Nephron (organoid): Measurements from ENCODE around the gene DDR1.
A peak's percentile ranks its signal among the peaks of the same experiment; 100 is the strongest.
"Not testable (repeated sequence)": the region's sequence is repeated elsewhere in the genome, so short reads cannot be mapped to it uniquely, and the experiment has no call there.

Experiments used
- H3K27ac Mint-ChIP-seq, 3 experiments: 2 replicates each; pipeline ENCODE4 v1.8.0; 2020; ENCODE audit warnings: mixed read lengths in 3 of 3, mild to moderate bottlenecking in 2 of 3, moderate library complexity in 1 of 3
- H3K27me3 Mint-ChIP-seq: 2 replicates; pipeline ENCODE4 v1.8.0; 2021; ENCODE audit warnings: low read depth, mild to moderate bottlenecking, moderate library complexity, mixed read lengths
- H3K36me3 Mint-ChIP-seq: 2 replicates; pipeline ENCODE4 v1.8.0; 2020; ENCODE audit warnings: low read depth, mixed read lengths
- H3K4me1 Mint-ChIP-seq: 2 replicates; pipeline ENCODE4 v1.8.0; 2020; ENCODE audit warnings: mixed read lengths
- H3K4me3 Mint-ChIP-seq, 3 experiments: 2 replicates each; pipeline ENCODE4 v1.8.0; 2020; ENCODE audit warnings: mild to moderate bottlenecking in 3 of 3, mixed read lengths in 3 of 3, moderate library complexity in 2 of 3
- H3K9me3 Mint-ChIP-seq: 2 replicates; pipeline ENCODE4 v1.8.0; 2020; ENCODE audit warnings: mixed read lengths
- TF ChIP-seq, protein P1 (sequence below), 3 experiments: fragments of 200-600 bp; sonication (generic); IDR thresholded peaks; one replicate each; pipeline ENCODE4 v1.5.0; 2021; ENCODE audit warnings: antibody characterized with exemption in 3 of 3; ENCODE audit not compliant: unreplicated experiment in 3 of 3

Gene DDR1

DNA sequence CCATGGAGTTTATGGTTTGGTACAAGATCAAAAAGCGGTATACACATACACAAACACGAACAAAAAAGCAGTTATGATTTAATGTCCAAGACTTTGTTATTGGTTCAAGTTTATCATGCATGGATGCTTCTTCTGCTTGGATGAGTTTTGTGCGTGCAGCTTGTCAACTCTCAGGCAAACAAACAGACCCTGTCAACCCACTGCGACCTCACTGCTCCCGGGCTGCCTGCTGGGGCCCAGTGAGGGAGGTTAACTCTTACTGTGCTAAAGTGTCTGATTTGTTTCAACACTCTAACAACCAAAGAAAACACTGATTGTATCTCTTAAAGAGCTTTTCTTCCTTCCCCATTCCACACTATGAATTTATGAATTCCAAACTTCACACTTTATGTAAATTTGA is 26.8 kb upstream of the DDR1 start:
- peaks cover 21% of the 10 kb centered on the region for H3K4me1 Mint-ChIP-seq
- peak overlapping the region; percentile 26 to 84 (median 73) for H3K27ac Mint-ChIP-seq
- peak overlapping the region in 1 of 3 experiments; percentile 29 for H3K4me3 Mint-ChIP-seq
- H3K36me3 Mint-ChIP-seq = peaks cover 9% of the 10 kb centered on the region
- peaks cover 23% of the 10 kb centered on the region for H3K9me3 Mint-ChIP-seq
- H3K27me3 Mint-ChIP-seq = peaks cover 7% of the 10 kb centered on the region
- TF ChIP-seq, protein P1, sequence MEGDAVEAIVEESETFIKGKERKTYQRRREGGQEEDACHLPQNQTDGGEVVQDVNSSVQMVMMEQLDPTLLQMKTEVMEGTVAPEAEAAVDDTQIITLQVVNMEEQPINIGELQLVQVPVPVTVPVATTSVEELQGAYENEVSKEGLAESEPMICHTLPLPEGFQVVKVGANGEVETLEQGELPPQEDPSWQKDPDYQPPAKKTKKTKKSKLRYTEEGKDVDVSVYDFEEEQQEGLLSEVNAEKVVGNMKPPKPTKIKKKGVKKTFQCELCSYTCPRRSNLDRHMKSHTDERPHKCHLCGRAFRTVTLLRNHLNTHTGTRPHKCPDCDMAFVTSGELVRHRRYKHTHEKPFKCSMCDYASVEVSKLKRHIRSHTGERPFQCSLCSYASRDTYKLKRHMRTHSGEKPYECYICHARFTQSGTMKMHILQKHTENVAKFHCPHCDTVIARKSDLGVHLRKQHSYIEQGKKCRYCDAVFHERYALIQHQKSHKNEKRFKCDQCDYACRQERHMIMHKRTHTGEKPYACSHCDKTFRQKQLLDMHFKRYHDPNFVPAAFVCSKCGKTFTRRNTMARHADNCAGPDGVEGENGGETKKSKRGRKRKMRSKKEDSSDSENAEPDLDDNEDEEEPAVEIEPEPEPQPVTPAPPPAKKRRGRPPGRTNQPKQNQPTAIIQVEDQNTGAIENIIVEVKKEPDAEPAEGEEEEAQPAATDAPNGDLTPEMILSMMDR (IDR thresholded peaks at IDR 0.05; ENCODE audit: unreplicated experiment in 3 of 3) = no peak

DNA sequence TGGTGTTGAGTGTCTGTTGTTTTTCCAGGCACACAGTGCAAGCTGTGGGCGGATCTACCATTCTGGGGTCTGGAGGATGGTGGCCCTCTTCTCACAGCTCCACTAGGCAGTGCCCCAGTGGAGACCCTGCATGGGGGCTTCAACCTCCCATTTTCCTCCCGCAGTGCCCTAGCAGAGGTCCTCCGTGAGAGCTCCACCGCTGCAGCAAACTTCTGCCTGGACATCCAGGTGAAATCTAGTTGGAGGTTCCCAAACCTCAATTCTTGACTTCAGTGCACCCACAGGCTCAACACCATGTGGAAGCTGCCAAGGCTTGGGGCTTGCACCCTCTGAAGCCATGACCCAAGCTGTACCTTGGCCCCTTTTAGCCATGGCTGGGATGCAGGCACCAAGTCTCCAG is 24.6 kb upstream of the DDR1 start:
- not testable (repeated sequence) for H3K4me3 Mint-ChIP-seq, H3K27ac Mint-ChIP-seq, H3K27me3 Mint-ChIP-seq, H3K36me3 Mint-ChIP-seq
- Mint-ChIP-seq H3K9me3 (peaks cover 25% of the 10 kb centered on the region), H3K4me1 (peaks cover 22% of the 10 kb centered on the region)

DNA sequence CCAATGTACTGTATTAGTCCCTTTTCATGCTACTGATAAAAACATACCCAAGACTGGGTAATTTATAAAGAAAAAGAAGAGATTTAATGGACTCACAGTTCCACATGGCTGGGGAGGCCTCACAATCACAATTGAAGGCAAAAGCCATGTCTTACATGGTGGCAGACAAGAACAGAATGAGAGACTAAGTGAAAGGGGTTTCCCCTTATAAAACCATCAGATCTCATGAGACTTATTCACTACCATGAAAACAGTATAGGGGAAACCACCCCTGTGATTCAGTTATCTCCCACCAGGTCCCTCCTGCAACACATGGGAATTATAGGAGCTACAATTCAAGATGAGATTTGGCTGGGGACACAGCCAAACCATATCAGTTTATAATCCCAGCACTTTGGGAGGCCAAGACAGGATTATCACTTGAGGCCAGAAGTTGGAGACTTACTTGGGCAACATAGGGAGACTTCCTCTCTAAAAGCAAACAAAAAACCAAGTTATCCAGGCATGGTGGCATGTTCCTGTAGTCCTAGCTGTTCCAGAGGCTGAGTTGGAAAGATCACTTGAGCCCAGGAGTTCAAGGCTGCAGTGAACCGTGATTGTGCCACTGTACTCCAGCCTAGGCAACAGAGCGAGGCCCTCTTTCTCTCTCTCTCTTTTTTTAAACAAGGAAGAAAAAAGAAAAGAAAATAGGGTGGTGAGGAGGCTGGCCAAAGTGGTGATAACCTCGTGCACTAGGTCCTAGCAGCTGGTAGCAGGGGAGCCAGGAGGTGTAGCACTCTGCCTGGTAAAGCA is 22.9 kb upstream of the DDR1 start:
- peaks cover 20% of the 10 kb centered on the region for H3K4me1 Mint-ChIP-seq
- no peak overlapping the region for H3K4me3 Mint-ChIP-seq
- peaks cover 7% of the 10 kb centered on the region for H3K27me3 Mint-ChIP-seq
- H3K9me3 Mint-ChIP-seq = peaks cover 25% of the 10 kb centered on the region
- H3K36me3 Mint-ChIP-seq = peaks cover 9% of the 10 kb centered on the region
- TF ChIP-seq, protein P1 (IDR thresholded peaks at IDR 0.05; ENCODE audit: unreplicated experiment in 3 of 3) = no peak
- peak overlapping the region; percentile 2 to 52 (median 30) for H3K27ac Mint-ChIP-seq

DNA sequence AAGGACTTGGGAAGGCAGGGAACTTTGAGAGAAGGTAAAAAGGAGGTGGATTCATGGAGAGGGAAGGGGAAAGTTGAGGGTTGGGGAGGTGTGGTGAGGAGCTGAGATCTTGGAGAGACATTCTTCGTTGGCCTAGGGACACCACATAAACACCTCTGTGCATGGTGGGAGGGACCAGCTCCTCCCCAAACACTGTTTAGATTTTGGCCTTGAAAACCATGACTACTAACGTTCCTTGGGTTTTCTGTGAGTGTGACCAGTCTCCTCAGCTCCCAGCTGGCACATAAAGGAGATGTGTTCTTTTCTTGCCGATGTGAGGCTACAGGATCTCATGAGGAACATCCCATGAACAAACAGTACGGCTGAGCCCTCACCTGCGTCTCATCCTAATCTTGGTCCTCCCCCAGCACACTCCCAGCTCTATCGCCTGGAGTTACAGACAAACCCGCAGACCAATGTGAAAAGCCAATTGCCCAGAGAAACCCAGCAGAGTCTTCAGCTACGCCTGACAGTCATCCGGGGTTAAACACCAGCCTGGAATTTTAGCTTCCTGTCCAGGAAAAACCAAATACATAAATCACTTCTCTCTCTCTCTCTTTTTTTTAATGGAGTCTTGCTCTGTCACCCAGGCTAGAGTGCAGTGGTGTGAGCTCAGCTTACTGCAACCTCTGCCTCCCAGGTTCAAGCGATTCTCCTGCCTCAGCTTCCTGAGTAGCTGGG is 22.0 kb upstream of the DDR1 start:
- peaks cover 25% of the 10 kb centered on the region for H3K9me3 Mint-ChIP-seq
- peaks cover 9% of the 10 kb centered on the region for H3K36me3 Mint-ChIP-seq
- TF ChIP-seq, protein P1 (IDR thresholded peaks at IDR 0.05; ENCODE audit: unreplicated experiment in 3 of 3) = no peak
- peaks cover 7% of the 10 kb centered on the region for H3K27me3 Mint-ChIP-seq
- H3K4me1 Mint-ChIP-seq = peaks cover 12% of the 10 kb centered on the region
- peak overlapping the region in 1 of 3 experiments; percentile 52 for H3K27ac Mint-ChIP-seq
- peak overlapping the region in 1 of 3 experiments; percentile 14 for H3K4me3 Mint-ChIP-seq

DNA sequence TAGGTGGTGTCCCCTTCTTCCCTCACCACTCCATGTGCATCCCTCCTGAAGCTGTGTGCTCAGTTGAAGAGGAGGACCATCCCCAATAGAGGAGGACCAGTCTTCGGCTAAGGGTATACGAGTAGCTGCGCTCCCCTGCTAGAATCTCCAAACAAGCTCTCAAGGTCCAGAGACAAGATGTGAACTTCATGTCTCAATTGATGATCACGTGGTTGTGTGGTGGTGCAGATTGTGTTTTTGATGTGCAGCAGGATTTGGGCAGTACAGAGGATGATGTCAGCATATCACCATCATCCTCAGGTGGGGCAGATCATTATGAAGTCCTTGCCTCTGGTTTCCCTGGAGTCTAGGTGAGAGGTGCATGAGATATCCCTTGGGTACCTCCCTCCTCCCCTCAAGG is 20.0 kb upstream of the DDR1 start:
- peaks cover 28% of the 10 kb centered on the region for H3K9me3 Mint-ChIP-seq
- peaks cover 5% of the 10 kb centered on the region for H3K4me1 Mint-ChIP-seq
- H3K4me3 Mint-ChIP-seq = no peak overlapping the region
- TF ChIP-seq, protein P1 (IDR thresholded peaks at IDR 0.05; ENCODE audit: unreplicated experiment in 3 of 3) = no peak
- H3K27ac Mint-ChIP-seq = no peak overlapping the region
- H3K36me3 Mint-ChIP-seq = peaks cover 5% of the 10 kb centered on the region
- H3K27me3 Mint-ChIP-seq = peaks cover 4% of the 10 kb centered on the region

DNA sequence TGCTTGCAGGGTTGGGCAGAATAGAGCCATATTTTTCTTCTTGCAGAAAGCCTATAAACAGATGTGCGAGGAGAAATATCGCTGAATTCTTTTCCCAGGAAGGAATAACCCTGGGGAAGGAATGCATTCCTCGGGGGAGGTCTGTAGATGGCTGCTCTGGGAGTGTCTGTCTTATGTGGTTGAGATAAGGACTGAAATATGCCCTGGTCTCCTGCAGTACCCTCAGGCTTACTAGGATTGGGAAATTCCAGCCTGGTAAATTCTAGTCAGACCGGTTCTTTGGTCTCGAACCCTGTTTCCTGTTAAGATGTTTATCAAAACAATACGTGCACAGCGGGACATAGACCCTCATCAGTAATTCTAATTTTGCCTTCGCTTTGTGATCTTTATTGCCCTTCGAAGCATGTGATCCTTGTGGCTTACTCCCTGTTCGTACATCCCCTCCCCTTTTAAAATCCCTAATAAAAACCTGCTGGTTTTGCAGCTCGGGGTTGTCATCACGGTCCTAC is 15.0 kb upstream of the DDR1 start:
- H3K9me3 Mint-ChIP-seq = peaks cover 43% of the 10 kb centered on the region
- peaks cover 17% of the 10 kb centered on the region for H3K36me3 Mint-ChIP-seq
- not testable (repeated sequence) for H3K27me3 Mint-ChIP-seq

More for the DNA sequence above, 15.0 kb upstream of the DDR1 start:
- H3K27ac Mint-ChIP-seq, H3K4me3 Mint-ChIP-seq, H3K4me1 Mint-ChIP-seq: not testable (repeated sequence)
